Iris pigment epithelial cell (primary cell): ENCODE data around the gene SLITRK1.
A peak's percentile ranks its signal among the peaks of the same experiment; 100 is the strongest.

Source experiments
- DNase-seq: peaks from one replicate; pipeline ENCODE4 v3.0.0-alpha.2; 2011; ENCODE audit warnings: low read depth

SLITRK1 gene

DNA sequence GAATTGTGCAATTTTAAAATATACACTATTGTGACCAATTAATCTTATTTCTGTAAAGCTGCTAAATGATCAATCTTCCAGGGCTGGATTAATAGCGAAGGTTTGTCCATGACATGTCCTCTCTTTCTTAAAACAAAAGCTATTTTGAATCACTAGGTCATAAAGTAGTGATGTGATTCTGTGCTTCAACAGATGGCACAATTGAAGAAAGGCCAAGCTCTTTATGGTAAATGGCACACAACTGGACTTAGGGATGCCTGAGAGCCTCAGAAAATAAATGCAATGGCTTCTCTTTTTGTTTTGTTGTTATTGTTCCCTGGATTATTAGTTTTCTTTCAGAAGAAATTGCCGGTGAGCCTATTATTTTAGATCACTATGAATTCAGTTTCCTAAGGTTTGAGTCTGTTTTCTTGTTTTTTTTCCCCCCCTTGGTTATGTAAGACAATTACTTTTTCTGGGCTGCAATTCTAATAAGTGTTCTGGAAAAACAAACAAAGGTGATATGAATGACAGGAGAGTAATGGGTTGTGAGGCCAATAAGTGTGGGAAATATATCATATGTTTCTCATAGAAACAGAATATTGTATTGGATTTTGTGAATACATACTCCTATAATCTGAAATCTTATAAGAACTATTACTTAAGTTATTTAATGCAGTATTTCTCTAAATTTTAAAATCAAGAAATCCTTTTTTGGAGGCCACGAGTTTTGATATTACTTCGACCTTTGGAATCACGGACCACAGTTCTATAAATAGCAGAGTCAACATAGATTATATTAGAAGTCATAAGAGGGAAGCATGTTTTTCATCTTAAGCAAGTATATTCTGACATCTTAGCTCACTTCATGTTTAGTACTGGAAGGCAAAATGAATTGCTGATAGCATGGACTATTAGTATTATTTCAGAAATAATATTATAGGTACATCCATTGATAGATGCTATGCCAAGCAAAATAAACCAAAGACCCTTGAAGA, 16.8 kb downstream of the SLITRK1 start:
- DNase-seq: no peak

DNA sequence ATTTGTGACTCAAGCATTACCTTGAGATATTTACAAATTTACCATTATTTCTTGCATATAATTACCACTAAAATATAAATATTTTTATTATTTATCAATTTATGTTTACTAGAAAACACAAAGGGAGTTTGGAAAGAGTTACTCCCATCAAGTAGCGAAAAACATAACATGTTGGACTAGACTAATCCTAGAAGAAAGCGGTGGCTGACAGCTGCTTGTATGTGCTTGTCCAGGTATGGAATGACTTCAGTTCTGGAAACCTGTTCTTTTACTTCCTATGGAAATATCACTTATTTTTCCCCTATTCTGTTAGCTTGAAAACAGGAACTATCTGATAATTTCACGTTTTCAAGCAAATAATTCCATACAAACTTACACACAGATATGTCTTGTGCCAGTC, 28.5 kb downstream of the SLITRK1 start:
- DNase-seq: no peak

DNA sequence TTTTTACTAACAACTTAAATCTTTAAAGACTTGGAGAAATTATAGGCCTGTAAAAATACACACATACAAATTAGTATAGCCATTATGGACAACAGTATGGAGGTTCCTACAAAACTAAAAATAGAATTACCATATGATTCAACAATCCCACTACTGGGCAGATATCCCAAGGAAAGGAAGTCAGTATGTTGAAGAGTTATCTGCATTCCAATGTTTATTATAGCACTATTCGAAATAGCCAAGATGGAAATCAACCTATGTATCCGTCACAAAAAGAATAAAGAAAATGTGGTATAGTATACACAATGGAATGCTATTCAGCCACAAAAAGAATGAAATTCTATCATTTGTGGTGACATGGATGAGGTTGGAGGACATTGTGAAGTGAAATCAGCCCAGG, 37.2 kb downstream of the SLITRK1 start:
- DNase-seq: no peak

DNA sequence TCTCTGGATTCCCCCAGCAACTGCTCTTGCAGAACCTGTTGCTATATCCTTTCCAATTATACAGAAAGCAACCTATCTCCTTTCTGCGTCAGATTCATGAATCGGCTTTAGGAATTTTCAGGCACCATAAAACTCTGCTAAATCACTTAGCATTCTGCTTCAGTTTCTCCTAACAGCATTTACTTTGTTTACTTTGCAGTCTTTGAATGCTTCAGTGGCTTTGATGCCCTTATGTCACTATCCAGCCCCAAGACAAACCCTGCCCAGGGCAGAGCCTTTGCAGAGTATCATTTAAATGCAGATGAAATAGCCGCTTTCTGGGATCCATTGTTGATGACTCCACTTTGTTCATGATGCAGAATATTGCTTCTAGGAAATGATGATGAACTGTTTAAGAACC, 43.1 kb downstream of the SLITRK1 start:
- DNase-seq: no peak

DNA sequence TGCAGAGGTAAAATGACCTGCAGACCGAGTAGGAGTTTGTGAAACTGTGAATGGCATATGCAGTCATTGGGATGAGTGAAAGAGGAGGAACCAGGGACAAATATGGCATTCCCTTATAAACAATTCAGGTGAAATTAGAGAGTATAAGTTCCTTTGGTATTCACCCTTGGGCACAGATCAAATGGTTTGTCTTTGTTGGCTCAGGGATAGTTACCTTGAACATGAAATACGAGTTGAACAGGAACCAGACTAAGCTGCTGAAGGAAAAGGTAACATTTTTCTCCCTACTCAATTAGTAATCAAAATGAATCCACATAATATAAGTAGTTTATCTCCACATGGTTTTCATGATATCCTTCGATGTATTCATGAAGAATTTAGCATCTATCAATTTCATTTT, 50.5 kb downstream of the SLITRK1 start:
- DNase-seq: no peak

DNA sequence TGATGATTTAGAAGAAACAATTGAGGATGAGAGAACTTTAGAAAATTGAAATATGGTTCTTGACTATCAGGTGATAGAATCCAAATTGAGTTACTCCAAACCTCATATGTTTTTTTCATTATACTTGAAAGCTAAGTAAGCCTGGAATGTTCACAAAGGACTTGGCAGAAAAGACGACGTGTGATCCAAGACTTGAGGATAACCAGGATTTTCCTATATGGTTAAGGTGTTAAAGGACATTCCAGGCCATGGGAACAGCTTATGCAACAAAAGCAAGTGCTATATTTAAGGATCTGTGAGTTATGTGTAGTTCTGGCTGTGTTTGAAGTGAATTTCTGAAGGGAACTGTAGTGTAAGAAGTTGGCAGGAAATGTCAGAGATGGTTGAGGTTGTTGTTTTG, 52.5 kb downstream of the SLITRK1 start:
- DNase-seq: peak; percentile 5

DNA sequence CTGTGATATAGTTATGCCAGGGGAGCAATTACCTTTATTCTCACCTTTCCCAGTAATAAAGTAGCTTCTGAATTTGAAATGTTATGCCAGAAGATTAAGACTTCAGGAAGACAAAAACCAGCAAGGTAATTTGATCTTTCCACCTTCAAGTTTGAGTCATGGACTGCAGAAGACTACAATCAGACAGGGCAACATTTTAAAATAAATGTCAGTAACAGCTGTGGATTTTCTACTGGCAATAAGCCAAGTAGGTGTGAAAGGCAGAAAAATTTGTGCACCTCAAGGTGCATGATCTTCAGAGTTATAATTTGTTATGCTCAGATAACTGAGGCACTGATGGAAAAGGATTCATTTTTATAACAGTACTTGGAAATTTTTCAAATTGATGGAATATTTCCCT, 54.9 kb downstream of the SLITRK1 start:
- no peak for DNase-seq
